HEK293 (cell line): ENCODE results near the gene ABLIM2.

Experiments used
- ATF2 ChIP-seq: fragments of 450-650 bp; formaldehyde crosslinking; IDR thresholded peaks from 2 replicates; pipeline ENCODE4 v1.5.1; 2016; ENCODE audit warnings: missing biosample characterization, missing genetic modification characterization, low read depth
- BCL6B ChIP-seq: fragments of 450-650 bp; formaldehyde crosslinking; IDR thresholded peaks from 2 replicates; pipeline ENCODE4 v1.5.1; 2017; ENCODE audit warnings: missing biosample characterization, missing genetic modification characterization
- CTCF ChIP-seq: fragments of 450-650 bp; formaldehyde crosslinking; IDR thresholded peaks from 2 replicates; pipeline ENCODE4 v1.5.1; 2016; ENCODE audit warnings: missing biosample characterization, missing genetic modification characterization
- GFI1B ChIP-seq: fragments of 450-650 bp; formaldehyde crosslinking; IDR thresholded peaks from 2 replicates; pipeline ENCODE4 v1.5.1; 2016; ENCODE audit warnings: missing biosample characterization, missing genetic modification characterization
- TSHZ1 ChIP-seq: fragments of 450-650 bp; formaldehyde crosslinking; IDR thresholded peaks from 2 replicates; pipeline ENCODE4 v1.5.1; 2016; ENCODE audit warnings: missing biosample characterization, missing genetic modification characterization, borderline replicate concordance
- YY1 ChIP-seq: fragments of 450-650 bp; formaldehyde crosslinking; IDR thresholded peaks from 2 replicates; pipeline ENCODE4 v1.5.1; 2018; ENCODE audit warnings: missing biosample characterization, missing genetic modification characterization
- ZNF398 ChIP-seq: fragments of 450-650 bp; formaldehyde crosslinking; IDR thresholded peaks from 2 replicates; pipeline ENCODE4 v1.5.1; 2017; ENCODE audit warnings: missing biosample characterization, missing genetic modification characterization
- ZNF433 ChIP-seq: fragments of 450-650 bp; formaldehyde crosslinking; IDR thresholded peaks from 2 replicates; pipeline ENCODE4 v1.5.1; 2016; ENCODE audit warnings: missing biosample characterization, missing genetic modification characterization, low read depth
- ZNF518A ChIP-seq: fragments of 450-650 bp; formaldehyde crosslinking; conservative IDR thresholded peaks from 2 replicates; pipeline ENCODE4 v1.5.1; 2016; ENCODE audit warnings: low read depth, missing biosample characterization, missing genetic modification characterization
- ZNF585B ChIP-seq: fragments of 450-650 bp; formaldehyde crosslinking; IDR thresholded peaks from 2 replicates; pipeline ENCODE4 v1.5.1; 2016; ENCODE audit warnings: missing biosample characterization, missing genetic modification characterization
- ZNF596 ChIP-seq: fragments of 450-650 bp; IDR thresholded peaks from 2 replicates; pipeline ENCODE4 v1.5.0; 2018; ENCODE audit warnings: missing biosample characterization, mild to moderate bottlenecking, missing genetic modification characterization, moderate library complexity
- ZNF610 ChIP-seq: fragments of 450-650 bp; formaldehyde crosslinking; IDR thresholded peaks from 2 replicates; pipeline ENCODE4 v1.5.1; 2016; ENCODE audit warnings: missing biosample characterization, missing genetic modification characterization, borderline replicate concordance
- ZNF792 ChIP-seq: fragments of 450-650 bp; formaldehyde crosslinking; IDR thresholded peaks from 2 replicates; pipeline ENCODE4 v1.5.1; 2016; ENCODE audit warnings: missing biosample characterization, missing genetic modification characterization

ABLIM2 gene

GRCh38 chr4:8174970-8175369 is 16.4 kb upstream of the ABLIM2 start (continued):
- TF ChIP-seq ZNF518A (no peak), ATF2 (tag by site-specific recombination) (no peak), ZNF610 (tag by site-specific recombination) (no peak), ZNF398 (no peak), ZNF792 (no peak), ZNF585B (tag by site-specific recombination) (no peak), BCL6B (tag by site-specific recombination) (no peak), YY1 (tag by site-specific recombination) (no peak), GFI1B (no peak), TSHZ1 (tag by site-specific recombination) (no peak), ZNF596 (tag by site-specific recombination) (no peak), CTCF (tag by site-specific recombination) (no peak), ZNF433 (tag by site-specific recombination) (no peak)
